GM10847 (cell line): Measurements from ENCODE around the gene KRT4.

Experiments
- POLR2A ChIP-seq: IDR thresholded peaks from 2 replicates; pipeline ENCODE4 v1.6.1; 2011; ENCODE audit not compliant: insufficient read length; ENCODE audit errors: extremely low read depth

KRT4 gene

DNA sequence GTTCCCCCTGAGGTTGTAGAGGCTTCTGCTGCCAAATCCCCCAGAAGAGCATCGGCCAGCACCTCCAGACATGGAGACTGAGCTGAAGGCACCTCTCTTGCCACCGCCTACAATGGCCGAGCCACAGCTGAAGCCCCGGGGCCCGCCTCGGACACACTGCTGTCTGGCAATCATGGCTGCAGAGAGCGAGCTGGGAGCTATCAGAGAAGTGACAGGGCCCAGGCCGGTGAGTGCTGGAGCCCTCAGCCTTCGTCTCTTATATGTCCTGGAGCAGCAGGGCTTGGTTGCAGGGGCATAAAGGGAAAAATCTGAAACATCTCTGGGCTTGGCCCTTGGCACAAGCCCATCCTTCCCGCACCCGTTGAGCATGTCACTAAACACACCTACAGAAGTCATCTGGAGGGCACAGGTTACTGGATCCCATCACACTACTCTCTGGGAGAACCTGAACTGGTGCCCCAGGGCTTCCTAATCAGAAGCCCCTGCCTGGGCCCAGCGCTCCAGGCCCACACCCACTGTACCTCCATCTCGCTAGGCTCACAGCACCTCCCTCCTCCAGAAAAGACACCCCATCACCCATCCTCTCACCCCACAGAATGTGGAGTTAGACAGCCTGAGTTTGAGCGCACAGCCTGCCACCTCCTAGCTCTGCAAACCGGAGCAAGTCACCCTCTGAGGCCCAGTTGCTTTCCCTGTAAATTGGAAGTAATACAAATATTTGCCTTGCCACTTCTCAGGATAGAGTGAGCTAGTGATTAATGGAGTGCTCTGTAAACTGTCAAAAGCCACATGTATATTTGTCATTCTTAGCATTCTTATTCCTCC, at the start of gene KRT4:
Gene KRT4 (minus strand): TSS at position 232 of the 825 bp plus-strand sequence. CDS start 58 bp downstream, at position 174.
- TF ChIP-seq POLR2A, result no peak

DNA sequence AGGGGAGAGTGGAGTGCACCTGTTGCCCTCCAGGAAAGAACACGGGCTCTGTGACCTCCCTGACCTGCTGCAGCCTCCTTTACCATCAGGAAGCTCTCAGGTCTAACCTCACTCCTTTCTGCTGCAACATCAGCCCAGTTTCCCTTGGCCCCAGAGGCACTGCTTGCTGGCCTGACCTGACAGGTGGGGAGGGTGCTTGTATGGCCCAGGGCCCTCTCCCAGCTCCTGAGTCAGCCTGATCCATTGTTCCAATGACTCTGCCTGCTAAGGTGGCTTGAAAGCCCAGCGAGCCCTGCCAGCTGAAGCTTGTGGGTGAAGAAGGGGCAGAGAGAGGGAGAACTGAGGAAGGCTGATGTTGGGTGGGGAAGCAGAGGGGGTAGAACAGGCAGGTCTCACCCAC, 48.1 kb upstream of the KRT4 start:
- TF ChIP-seq POLR2A, result no peak

DNA sequence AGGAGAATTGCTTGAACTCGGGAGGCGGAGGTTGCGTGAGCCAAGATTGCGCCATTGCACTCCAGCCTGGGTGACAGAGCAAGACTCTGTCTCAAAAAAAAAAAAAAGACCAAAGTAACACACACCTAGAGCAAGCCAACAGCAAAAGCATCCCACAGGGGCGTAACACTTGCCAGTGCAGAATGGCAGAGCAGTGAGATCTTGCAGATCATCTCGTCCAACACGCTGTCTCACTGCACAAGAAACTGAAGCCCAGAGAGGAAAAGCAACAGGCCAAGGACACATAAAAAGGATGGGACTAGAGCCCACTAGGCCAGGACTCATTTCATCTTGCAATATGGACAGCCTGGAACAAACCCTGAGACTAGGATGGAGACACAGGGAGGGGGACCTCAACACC, 47.6 kb upstream of the KRT4 start:
- no peak for TF ChIP-seq POLR2A

DNA sequence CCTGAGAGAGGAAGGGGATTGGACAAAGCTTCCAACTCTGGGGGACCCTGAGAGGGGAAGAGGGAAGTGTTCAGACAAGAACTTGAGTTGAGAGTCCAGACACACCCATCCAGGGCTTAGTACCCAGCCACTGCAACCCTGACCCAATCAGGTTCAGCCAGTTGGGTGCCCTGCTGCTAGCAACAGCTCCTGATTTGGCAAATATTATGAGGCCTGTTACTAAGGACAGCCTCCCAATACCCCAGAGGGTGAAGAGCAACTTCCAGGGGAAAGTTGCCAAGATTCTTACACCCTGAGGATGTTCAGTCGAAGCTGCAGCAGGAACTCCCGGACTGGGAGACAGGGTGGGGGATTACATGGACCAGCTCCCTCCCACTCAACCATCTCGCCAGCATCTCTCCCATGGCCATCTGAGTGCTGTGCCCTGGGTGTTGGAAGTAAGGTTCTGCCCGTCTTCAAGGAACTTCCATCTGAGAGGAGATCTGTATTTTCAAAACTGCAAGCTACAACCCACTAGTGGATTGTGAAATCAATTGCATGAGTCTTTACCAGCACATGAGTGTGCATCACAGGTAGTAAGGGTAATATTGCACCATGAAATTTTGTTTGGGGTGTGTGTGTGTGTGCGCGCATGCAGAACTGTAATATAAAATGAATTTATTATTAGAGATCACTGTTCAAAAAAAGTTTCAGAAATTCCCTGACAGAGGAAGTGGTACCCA, 46.3 kb upstream of the KRT4 start:
- TF ChIP-seq POLR2A, result no peak

DNA sequence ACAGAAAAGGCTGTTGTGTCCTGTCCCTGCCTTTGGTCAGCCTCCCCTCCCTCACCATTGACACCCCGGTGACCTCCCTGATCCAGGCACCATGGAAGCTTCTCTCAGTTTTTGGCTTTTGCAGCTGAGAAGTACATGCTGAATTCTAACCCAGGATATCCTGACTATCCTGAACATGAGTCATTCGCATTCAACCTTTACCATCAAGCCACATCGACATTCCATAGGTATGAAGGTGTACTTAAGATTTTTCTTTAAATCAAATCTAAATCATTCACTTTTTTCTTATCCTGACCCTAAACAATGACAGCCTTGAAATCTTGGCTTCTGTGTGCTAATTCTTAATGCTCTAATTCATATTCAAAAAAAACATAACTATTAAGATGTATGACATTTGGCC, 43.6 kb upstream of the KRT4 start:
- no peak for TF ChIP-seq POLR2A

DNA sequence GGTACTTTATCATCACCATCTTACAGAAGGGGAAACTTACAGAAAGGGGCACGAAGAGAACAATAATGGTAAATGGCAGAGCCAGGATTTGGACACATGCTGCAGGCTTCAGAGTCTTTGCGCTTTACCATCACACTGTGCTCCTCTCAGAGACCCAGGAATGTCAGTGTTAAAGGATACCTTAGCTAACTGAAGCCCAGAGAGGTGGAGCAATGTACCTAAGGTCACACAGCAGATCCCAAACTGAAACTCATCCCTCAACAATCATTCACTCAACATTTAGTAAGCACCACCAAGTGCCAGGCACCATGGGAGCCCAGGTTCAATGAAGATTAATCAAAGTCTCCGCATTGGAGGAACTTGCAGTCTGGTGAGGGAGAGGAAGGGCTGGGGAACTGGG, 42.9 kb upstream of the KRT4 start:
- no peak for TF ChIP-seq POLR2A

DNA sequence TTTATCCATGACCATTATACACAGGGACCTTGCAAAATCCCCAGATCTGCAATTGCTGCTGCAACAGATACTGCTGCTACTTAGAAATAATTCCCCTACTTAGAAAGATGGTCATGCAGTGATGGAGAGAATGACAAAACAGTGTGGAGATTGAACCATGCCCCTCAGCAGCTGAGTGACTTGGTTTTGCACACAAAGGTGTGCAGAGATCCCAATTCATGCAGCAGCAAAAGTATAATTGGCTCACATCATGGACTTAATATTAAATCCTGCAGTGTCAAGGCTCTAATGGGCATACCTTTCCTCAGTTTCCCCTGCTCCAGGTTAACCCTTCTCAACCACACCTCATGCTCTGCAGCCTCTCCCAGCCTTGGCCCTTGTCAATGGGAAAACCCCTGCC, 37.9 kb upstream of the KRT4 start:
- no peak for TF ChIP-seq POLR2A

DNA sequence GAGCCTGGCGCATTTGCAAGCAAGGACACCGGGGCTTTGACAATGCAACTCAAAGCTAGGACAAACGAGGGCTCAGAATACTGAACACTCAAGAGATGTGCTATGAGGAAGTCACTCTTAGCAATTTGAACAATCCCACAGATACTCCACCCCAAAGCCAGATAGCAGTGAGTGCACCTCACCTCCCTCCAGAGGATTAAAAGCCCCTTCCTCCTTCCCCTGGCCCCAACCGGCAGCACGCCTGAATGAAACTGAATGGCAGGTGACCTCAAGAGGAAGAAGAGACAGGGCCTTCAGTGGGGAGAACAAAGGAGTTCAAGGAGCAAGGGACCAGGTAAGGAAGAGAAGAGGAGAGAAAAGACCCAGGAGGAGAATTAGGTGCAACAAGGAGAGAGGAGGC, 36.8 kb upstream of the KRT4 start:
- TF ChIP-seq POLR2A, result no peak

DNA sequence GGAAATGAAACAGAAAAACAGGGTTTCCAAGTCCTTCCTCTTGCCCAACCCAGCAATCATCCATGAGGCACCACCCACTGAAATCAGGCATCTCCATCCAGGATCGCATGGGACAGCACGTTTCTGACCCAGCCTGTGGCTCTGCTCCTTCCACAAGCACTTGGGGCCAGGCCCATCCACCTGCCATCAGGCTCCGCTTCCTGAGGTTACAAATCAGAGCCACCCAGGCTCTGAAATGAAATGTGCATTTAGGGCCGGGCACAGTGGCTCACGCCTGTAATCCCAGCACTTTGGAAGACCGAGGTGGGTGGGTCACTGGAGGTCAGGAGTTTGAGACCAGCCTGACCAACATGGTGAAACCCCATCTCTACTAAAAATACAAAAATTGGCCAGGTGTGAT, 35.6 kb upstream of the KRT4 start:
- TF ChIP-seq POLR2A, result no peak

DNA sequence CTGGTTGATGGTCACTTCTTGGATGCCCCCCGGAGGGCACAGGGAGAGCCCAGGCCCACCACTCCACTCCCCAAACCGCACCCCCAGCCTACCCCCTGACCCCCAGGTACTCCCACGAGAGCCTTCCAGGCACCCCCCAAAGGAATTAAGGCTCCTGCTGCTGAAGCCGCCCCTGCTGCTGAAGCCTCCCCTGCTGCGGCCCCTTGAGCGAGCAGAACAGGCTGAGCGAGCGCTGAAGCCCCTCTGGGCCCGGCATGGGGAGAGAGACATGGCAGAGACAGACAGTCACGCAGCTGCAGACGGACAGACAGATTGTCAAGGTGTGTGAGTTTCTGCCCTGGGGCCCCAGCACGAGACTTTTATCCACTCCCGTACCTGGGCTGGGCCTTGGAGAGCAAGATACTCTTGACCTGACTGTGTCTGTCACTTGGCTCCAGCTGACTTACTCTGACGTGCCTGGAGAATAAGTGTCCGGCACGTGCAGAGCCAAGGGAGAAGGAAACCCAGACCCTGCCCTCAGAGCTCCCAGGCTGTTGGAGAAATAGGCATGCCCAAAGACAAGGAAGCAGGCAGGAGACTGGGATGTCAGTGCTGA, 34.8 kb upstream of the KRT4 start, which contains the start of gene KRT78:
Gene KRT78 (minus strand): TSS at position 334 of the 595 bp plus-strand sequence. CDS start 64 bp downstream, at position 270.
- TF ChIP-seq POLR2A, result no peak

DNA sequence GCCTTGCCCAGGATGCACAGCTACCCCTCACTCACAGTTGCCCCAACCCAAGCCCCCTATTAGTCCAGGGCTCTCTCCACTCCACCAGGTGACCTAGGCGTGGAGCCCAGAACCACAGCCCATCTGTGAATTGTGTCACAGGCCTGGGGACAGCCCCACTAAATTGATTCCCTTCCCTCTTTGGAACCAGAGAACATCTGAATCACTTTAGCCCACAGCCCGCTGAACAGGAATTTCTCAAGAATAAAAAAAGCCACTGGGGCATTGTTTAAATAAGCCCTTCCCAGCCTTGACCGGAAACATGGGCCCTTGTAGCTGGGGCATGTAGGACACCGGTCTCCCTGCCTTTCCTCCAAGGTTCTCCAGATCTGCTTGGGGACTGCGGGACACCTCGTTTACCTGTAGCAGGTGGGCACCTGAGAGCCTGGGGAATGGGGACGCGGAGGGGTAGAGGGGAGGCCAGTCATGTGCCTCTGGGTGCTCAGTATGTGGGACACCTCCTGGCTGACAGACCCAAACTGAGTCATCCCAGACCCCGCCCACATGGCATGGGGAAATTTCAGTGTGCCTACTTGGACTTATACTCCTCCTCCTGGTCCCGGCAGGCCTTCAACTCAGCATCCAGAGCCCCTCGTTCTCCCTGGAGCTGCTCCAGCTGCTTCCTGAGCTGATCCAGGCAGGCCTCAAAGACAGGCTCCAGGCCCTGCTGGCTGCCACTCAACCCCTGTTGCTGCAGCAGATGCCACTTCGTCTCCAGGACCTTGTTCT, 33.6 kb upstream of the KRT4 start:
- no peak for TF ChIP-seq POLR2A

DNA sequence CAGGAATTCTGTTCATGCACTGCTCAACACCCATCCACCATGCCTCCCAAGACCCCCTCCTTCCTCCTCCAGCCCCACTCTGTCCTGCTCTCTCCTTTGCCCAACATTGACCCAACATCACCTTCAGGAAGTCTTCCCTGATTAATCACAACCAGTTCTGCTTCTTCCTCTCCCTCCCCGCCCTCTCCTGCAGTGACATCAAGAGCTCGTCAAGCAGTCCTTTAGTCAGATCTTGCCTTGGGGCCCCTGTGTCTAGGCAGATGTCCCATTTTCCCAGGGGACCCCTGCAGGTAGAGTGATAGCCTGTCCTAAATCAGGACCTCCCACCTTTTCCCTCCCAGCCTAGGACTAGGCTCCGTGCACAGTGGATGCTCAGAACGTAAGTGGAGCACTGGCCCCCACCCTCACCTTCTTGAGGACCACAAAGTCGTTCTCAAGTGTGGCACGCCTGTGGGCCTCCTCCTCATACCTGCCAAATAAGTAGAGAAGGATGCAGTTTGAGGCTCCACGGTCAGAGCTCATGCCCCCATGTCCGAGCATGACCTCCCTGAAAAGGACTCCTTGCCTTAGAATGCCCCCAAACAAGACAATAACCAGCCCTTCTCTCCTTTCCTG, 32.5 kb upstream of the KRT4 start:
- TF ChIP-seq POLR2A, result no peak

DNA sequence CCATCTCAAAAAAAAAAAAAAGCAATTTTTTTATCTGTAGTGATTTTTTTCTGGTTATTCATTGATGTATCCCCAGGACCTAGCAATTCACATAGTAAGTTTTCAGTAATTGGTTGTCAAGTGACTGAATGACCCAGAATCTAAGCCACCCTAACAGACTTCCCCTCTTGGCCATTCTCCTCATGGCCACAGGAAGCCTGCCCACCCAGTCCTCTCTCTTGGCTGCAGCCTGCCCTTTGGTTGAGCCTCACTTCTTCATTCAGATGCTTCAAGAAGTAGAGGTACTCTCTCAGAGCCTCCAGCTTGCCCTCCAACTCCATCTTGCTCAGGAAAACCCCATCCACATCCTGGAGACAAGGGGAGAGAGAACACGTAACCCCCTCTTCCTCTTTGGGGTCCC, 32.0 kb upstream of the KRT4 start:
- TF ChIP-seq POLR2A, result no peak

DNA sequence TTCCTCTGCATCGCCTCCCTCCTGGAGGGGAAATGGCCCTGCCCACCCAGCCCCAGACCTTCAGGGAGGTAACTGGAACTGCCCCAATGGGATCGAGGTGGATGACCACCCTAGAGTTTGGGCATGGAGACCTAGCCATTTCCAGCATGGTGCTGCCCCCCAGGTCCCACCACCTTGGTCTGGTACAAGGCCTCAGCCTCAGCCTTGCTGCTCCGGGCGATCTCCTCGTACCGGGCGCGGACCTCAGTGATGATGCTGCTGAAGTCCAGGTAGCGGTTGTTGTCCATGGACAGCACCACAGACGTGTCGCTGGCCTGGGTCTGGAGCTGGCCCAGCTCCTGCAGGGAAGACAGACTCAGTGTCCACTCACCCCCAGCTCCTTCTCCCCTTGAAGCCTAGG, 30.5 kb upstream of the KRT4 start:
- TF ChIP-seq POLR2A, result no peak
